GM18499 (cell line): ENCODE measurements around the gene HAUS2.
A peak's percentile ranks its signal among the peaks of the same experiment; 100 is the strongest.
"Not testable (repeated sequence)": the region's sequence is repeated elsewhere in the genome, so short reads cannot be mapped to it uniquely, and the experiment has no call there.

Source experiments
- ATAC-seq: cut with Tn5 transposase; IDR thresholded peaks from one replicate; pipeline ENCODE4 v1.9.1; 2021; ENCODE audit warnings: moderate number of reproducible peaks; ENCODE audit not compliant: insufficient read depth, unreplicated experiment

The HAUS2 gene

GRCh38 chr15:42548249-42549031 lies at the start of gene HAUS2, which contains the start of gene LRRC57:
TSS of gene HAUS2 (plus strand) at chr15:42548838. CDS start at chr15:42548873, 35 bp downstream.
TSS of gene LRRC57 (minus strand) at chr15:42548793. CDS start at chr15:42548434, 359 bp downstream.
- peak; percentile 49 for ATAC-seq

DNA sequence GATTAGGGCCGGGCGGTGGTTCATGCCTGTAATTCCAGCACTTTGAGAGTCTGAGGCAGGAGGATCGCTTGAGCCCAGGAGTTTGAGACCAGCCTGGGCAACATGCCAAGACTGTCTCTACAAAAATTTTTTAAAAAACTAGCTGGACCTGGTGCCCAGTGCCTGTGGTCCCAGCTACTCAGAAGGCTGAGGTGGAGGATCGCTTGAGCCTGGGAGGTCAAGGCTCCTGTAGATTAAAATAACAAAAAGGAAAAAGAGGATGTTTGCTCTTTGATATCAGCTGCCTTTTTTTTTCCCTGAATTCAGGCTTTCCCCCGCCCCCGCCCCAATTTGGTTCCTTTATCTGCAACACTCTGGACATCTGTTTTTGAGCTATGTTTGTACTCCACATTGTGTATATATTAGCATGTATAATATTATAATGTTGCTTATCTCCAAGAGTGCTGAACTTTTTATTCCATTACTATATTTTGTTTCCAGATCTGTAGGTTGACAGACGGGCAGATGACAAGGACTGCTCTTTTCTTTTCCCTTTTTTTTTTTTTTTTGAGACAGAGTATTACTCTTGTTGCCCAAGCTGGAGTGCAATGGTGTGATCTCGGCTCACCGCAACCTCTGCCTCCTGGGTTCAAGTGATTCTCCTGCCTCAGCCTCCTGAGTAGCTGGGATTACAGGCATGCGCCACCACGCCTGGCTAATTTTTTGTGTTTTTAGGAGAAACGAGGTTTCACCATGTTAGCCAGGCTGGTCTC lies 48.6 kb upstream of the HAUS2 start:
- no peak for ATAC-seq

- no peak for ATAC-seq
Measured at GRCh38 chr15:42502477-42502876, 46.2 kb upstream of the HAUS2 start.

DNA sequence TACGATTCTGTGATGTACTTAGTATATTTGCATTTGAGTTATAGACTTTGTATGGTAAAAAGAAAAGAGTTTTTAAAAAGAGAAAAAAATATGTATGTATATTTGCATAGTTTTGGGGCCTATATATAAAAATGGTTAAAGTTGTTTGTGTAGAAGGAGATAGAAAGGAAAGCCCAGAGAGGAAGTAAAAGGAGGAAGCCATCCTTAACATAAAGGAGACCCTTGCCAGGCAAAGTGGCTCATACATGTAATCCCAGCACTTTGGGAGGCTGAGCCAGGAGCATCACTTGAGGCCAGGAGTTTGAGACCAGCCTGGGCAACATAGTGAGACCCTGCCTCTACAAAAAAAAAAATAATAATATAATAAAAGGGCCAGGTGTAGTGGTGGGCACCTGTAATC lies 44.8 kb upstream of the HAUS2 start:
- no peak for ATAC-seq

DNA sequence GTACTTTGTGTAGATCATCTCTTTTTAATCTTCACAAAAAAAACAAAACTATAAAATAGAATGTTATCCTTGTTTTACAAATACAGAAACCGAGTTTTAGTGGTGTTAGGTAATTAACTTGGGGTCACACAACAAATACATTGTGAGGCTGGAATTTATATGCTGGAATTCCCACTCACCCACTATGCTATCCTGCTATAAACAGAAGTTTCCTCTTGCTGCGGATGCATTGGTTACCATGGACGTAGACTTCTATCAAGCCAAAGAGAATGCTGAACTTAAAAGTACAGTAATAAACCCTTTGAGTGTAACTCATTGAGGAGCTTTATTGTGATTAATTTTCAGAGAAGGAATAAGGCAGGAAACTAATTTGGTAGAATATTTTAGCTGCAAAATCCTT lies 44.0 kb upstream of the HAUS2 start:
- ATAC-seq, result peak; percentile 13

DNA sequence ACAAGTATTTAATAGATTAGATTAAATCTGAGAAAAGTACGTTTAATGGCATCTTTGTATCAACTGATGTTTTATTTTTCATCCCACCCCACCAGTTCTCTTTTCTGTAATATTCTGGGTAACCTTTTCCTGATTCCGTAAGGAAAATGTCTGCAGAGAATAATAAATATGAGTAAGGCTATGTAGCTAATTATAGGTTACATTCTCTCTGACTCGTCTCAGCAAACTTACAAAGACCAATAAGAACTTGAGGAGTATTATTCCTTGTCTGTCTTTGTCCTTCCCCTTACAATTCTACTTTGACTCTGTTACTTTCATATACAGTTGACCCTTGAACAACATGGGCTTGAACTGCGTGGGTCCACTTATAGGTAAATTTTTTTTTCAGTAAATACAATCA lies 41.1 kb upstream of the HAUS2 start:
- no peak for ATAC-seq

DNA sequence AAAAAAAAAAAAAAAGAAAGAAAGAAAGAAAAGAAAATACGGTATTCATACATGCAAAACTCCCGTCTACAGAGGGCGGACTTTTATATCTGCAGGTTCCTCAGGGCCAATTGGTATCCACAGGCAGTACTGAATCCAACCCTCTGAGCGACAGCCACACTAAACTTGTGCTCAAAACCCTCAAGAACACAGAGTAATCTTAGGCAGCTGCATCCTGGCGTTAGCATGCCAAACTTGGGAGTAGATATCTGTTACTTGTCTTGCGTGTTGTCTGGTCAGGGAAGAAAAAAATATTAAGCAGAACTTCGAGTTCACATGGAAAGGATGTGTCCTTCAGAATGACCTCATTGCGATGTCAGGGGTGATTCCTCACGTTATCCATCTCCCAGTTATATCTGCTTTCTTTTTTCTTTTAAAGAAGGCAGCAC lies 40.4 kb upstream of the HAUS2 start:
- no peak for ATAC-seq

GRCh38 chr15:42510258-42511006 lies 38.2 kb upstream of the HAUS2 start:
- ATAC-seq, result no peak

GRCh38 chr15:42511007-42511391 lies 37.6 kb upstream of the HAUS2 start:
- no peak for ATAC-seq

DNA sequence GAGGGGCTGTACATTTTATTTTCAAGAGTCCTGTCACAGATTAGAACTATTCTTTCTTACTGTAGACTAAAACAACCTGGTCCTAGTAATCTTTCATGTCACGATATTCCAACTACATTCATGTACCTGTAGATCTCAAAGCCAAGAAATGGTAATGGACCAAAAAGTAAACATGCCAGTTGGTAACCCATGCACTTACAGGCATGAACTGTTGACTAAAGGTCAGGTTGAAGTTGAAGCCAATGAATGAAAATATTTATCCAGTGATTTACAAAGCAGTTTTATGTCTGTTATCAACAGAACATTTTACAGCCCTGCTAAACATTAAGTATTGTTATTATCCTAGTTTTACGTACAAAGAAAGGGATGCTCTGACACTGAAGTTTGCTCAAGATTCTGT lies 25.3 kb upstream of the HAUS2 start:
- ATAC-seq, result no peak

DNA sequence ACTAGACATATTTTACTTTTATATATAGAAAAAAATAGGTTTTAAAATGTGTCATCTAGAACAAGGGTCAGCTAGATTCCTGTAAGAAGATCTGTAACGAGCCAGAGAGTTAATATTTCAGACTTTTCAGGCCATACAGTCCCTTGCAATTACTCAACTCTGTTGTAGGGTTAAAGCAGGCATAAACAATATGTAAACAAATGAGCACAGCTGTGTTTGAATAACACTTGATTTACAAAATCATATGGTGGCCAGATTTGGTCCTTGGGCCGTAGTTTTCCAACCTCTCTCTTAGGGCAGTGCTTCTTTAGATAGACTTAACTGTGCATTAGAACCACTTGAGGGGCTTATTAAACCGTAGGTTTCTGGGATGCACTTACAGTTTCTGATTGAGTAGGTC lies 19.7 kb upstream of the HAUS2 start:
- ATAC-seq, result no peak

GRCh38 chr15:42533246-42533645 lies 15.4 kb upstream of the HAUS2 start:
- ATAC-seq, result no peak

GRCh38 chr15:42544853-42545629 lies 3.6 kb upstream of the HAUS2 start:
- no peak for ATAC-seq

GRCh38 chr15:42547918-42548248 lies 755 bp upstream of the HAUS2 start:
- no peak for ATAC-seq

DNA sequence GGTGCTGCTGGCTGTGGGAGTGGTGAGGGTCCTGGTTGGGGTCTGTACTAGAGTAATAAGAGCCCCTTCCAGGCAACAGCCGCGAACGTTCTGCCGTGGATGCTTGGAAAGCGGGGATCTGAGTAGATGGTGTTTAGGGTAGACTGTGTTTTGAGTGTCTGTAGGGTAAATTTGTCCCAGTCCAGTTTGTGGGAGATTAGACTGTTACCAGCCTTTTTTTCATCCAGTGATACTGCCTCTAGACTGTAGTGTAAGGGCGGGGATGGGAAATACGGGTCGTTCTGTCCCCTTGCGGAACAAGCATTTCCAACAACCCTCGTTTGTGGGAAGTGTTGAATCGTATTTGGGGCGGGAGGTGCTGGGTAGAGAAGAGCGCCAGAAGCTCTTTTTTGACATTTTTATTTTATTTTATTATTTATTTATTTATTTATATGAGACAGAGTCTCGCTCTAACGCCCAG lies 424 bp downstream of the HAUS2 start:
- ATAC-seq, result peak; percentile 20

GRCh38 chr15:42549741-42550392 lies 1.2 kb downstream of the HAUS2 start:
- no peak for ATAC-seq

DNA sequence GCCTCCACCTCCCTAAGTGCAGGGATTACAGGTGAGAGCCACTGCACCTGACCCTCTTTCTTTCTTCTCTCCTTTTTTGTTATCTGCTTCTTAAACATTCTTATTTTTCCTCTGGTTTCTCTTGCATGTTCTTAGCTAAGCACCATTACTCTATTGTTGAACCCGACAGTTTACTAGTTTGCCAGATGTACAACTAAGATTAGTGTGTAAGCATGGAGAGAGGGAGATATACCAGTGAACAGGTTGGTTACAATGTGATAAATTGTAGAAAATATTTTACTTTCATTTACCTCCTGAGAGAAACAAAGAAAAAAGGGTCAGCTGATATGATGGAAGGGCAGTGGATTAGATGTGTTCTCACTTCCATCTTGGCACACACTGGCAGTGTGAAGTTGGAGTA lies 4.9 kb downstream of the HAUS2 start:
- no peak for ATAC-seq

GRCh38 chr15:42556550-42557207 lies 8.0 kb downstream of the HAUS2 start:
- ATAC-seq, result not testable (repeated sequence)

DNA sequence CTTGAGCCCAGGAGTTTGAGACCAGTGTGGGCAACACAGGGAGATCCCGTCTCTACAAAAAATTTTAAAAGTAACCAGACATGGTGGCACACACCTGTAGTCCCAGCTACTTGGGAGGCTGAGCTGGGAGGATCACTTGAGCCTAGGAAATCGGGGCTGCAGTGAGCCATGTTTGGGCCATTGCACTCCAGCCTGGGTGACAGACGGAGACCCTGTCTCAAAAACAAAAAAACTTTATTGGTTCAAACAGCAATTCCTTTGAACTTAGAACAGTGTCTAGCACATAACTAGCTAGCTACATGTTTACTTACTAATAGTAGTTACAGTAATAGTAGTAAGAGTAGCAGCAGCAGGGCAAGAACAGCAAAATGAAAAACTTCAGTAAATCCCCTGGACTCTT lies 10.1 kb downstream of the HAUS2 start:
- ATAC-seq, result no peak
